H9 (cell line): ENCODE data around the gene CD151. TPM values are rescaled to one million over a fixed set of nuclear protein-coding genes. Genes with fewer than 3 reads are reported as not detected.

Source experiments
- DNase-seq: peaks from one replicate; pipeline ENCODE4 v3.0.0-alpha.2; 2017
- H2AFZ ChIP-seq: one replicate; pipeline ENCODE4 v1.6.1; 2013; ENCODE audit warnings: mild to moderate bottlenecking, low read length, control low read depth, moderate library complexity
- H2AK5ac ChIP-seq: 2 replicates; pipeline ENCODE4 v1.6.1; 2013; ENCODE audit warnings: low read length, control low read depth, mixed read lengths; ENCODE audit not compliant: insufficient read length
- H2BK120ac ChIP-seq: one replicate; pipeline ENCODE4 v1.6.1; 2013; ENCODE audit warnings: low read depth, mild to moderate bottlenecking, low read length, control low read depth, inconsistent platforms; ENCODE audit not compliant: poor library complexity, severe bottlenecking
- H2BK12ac ChIP-seq: 2 replicates; pipeline ENCODE4 v1.6.1; 2013; ENCODE audit warnings: low read length, control low read depth, mixed read lengths, low read depth; ENCODE audit not compliant: insufficient read length
- H2BK15ac ChIP-seq: 2 replicates; pipeline ENCODE4 v1.6.1; 2013; ENCODE audit warnings: low read depth, low read length, control low read depth
- H2BK20ac ChIP-seq: one replicate; pipeline ENCODE4 v1.6.1; 2013; ENCODE audit warnings: low read depth, mild to moderate bottlenecking, low read length, control low read depth, inconsistent platforms; ENCODE audit not compliant: poor library complexity, severe bottlenecking
- H2BK5ac ChIP-seq: 2 replicates; pipeline ENCODE4 v1.6.1; 2013; ENCODE audit warnings: low read length, control low read depth, mixed read lengths; ENCODE audit not compliant: insufficient read length
- H3K14ac ChIP-seq: 2 replicates; pipeline ENCODE4 v1.6.1; 2013; ENCODE audit warnings: low read length, control low read depth; ENCODE audit not compliant: insufficient read depth
- H3K18ac ChIP-seq: 2 replicates; pipeline ENCODE4 v1.6.1; 2013; ENCODE audit warnings: low read depth, mild to moderate bottlenecking, mixed read lengths, low read length, control low read depth; ENCODE audit not compliant: insufficient read length
- H3K23ac ChIP-seq: 2 replicates; pipeline ENCODE4 v1.6.1; 2013; ENCODE audit warnings: low read length, control low read depth, mixed read lengths, low read depth; ENCODE audit not compliant: insufficient read length
- H3K23me2 ChIP-seq: 2 replicates; pipeline ENCODE4 v1.6.1; 2013; ENCODE audit warnings: low read depth, mild to moderate bottlenecking, mixed read lengths, low read length, control low read depth; ENCODE audit not compliant: insufficient read length, poor library complexity, severe bottlenecking
- H3K27ac ChIP-seq: 2 replicates; pipeline ENCODE4 v1.5.1; 2013; ENCODE audit warnings: low read length, control low read depth, mixed read lengths, low read depth; ENCODE audit not compliant: insufficient read length
- H3K27me3 ChIP-seq: 2 replicates; pipeline ENCODE4 v1.6.1; 2013; ENCODE audit warnings: low read length, control low read depth, inconsistent platforms; ENCODE audit not compliant: insufficient read depth
- H3K4ac ChIP-seq: 2 replicates; pipeline ENCODE4 v1.6.1; 2013; ENCODE audit warnings: low read depth, mild to moderate bottlenecking, control low read depth, inconsistent platforms, low read length, moderate library complexity
- H3K4me1 ChIP-seq: 2 replicates; pipeline ENCODE4 v1.6.1; 2013; ENCODE audit warnings: low read length, control low read depth, inconsistent platforms; ENCODE audit not compliant: insufficient read depth
- H3K4me2 ChIP-seq: 2 replicates; pipeline ENCODE4 v1.6.1; 2013; ENCODE audit warnings: low read length, control low read depth, mixed read lengths; ENCODE audit not compliant: insufficient read length, insufficient read depth
- H3K56ac ChIP-seq: 2 replicates; pipeline ENCODE4 v1.6.1; 2013; ENCODE audit warnings: low read depth, mild to moderate bottlenecking, mixed read lengths, low read length, control low read depth; ENCODE audit not compliant: insufficient read length
- H3K79me1 ChIP-seq: 2 replicates; pipeline ENCODE4 v1.6.1; 2013; ENCODE audit warnings: low read depth, mild to moderate bottlenecking, moderate library complexity, low read length, control low read depth, inconsistent platforms; ENCODE audit not compliant: insufficient read depth, poor library complexity, severe bottlenecking
- H3K79me2 ChIP-seq: 2 replicates; pipeline ENCODE4 v1.6.1; 2013; ENCODE audit warnings: low read length, control low read depth, inconsistent platforms; ENCODE audit not compliant: insufficient read depth
- H3K9ac ChIP-seq: 2 replicates; pipeline ENCODE4 v1.6.1; 2013; ENCODE audit warnings: low read length, control low read depth, mixed read lengths; ENCODE audit not compliant: insufficient read length; ENCODE audit errors: extremely low read depth
- H3K9me3 ChIP-seq: one replicate; pipeline ENCODE4 v1.6.1; 2013; ENCODE audit warnings: low read depth, low read length, inconsistent platforms; ENCODE audit not compliant: control insufficient read depth
- H3T11ph ChIP-seq: one replicate; pipeline ENCODE4 v1.6.1; 2013; ENCODE audit warnings: mild to moderate bottlenecking, low read length, control low read depth, inconsistent platforms
- H4K20me1 ChIP-seq: one replicate; pipeline ENCODE4 v1.6.1; 2013; ENCODE audit not compliant: control insufficient read depth, insufficient read length, insufficient read depth
- H4K5ac ChIP-seq: 2 replicates; pipeline ENCODE4 v1.6.1; 2013; ENCODE audit warnings: low read depth, mild to moderate bottlenecking, mixed read lengths, low read length, control low read depth; ENCODE audit not compliant: insufficient read length
- H4K8ac ChIP-seq: replicated peaks from 2 replicates; pipeline ENCODE4 v1.6.1; 2013; ENCODE audit warnings: low read length, control low read depth, mixed read lengths, low read depth; ENCODE audit not compliant: insufficient read length
- H4K91ac ChIP-seq: 2 replicates; pipeline ENCODE4 v1.6.1; 2013; ENCODE audit warnings: low read depth, mild to moderate bottlenecking, moderate library complexity, mixed read lengths, low read length, control low read depth; ENCODE audit not compliant: insufficient read length
- H3K27ac Mint-ChIP-seq, 3 experiments: 2 replicates in 2 of 3; 3 replicates in 1 of 3; pipeline ENCODE4 v1.8.0; 2020 to 2021; ENCODE audit warnings: mixed read lengths in 3 of 3, mild to moderate bottlenecking in 1 of 3, moderate library complexity in 1 of 3
- H3K27me3 Mint-ChIP-seq: 2 replicates; pipeline ENCODE4 v1.8.0; 2021; ENCODE audit warnings: low read depth, mild to moderate bottlenecking, moderate library complexity, mixed read lengths
- H3K36me3 Mint-ChIP-seq, 3 experiments: 2 replicates in 2 of 3; 3 replicates in 1 of 3; pipeline ENCODE4 v1.8.0; 2020 to 2021; ENCODE audit warnings: low read depth in 3 of 3, mixed read lengths in 3 of 3; ENCODE audit not compliant: insufficient read depth in 1 of 3
- H3K4me1 Mint-ChIP-seq, 2 experiments: 2 replicates each; pipeline ENCODE4 v1.8.0; 2020; ENCODE audit warnings: mixed read lengths in 2 of 2
- H3K4me3 Mint-ChIP-seq, 2 experiments: 2 replicates in 1 of 2; 3 replicates in 1 of 2; pipeline ENCODE4 v1.8.0; 2020 to 2021; ENCODE audit warnings: mild to moderate bottlenecking in 2 of 2, mixed read lengths in 2 of 2, moderate library complexity in 1 of 2
- H3K9me3 Mint-ChIP-seq, 2 experiments: 2 replicates in 1 of 2; 3 replicates in 1 of 2; pipeline ENCODE4 v1.8.0; 2020; ENCODE audit warnings: mild to moderate bottlenecking in 2 of 2, mixed read lengths in 2 of 2, moderate library complexity in 1 of 2
- CTCF ChIP-seq: fragments of 200-600 bp; sonication (generic); conservative IDR thresholded peaks from 3 replicates; pipeline ENCODE4 v1.8.0; 2021; ENCODE audit warnings: antibody characterized with exemption, mild to moderate bottlenecking
- WGBS: extraction: QIAGEN DNeasy Blood & Tissue Kit; methylation state at CpG from one replicate; pipeline ENCODE4 v1.1.7; 2013; ENCODE audit warnings: missing lambda C conversion rate, low lambda C conversion rate, mixed read lengths; ENCODE audit not compliant: insufficient read length; ENCODE audit errors: extremely low coverage; 5-methylcytosine and 5-hydroxymethylcytosine counted together
- total RNA-seq: library from RNA; stranded (reverse); gene quantifications from 2 replicates; pipeline ENCODE4 v1.2.1, GENCODE V29; 2021

CD151 gene
- total RNA-seq, 1 experiment from 2014 or later, result 138 TPM

- H3K27ac ChIP-seq, result no peak overlapping the region
- H4K91ac ChIP-seq, result no peak overlapping the region
- H2BK120ac ChIP-seq, result no peak overlapping the region
- H3K23ac ChIP-seq, result no peak overlapping the region
- H4K20me1 ChIP-seq, result no peaks in the 10 kb centered on the region
- H2AFZ ChIP-seq, result no peak overlapping the region
- Mint-ChIP-seq H3K27ac (0 out of 7 replicates have a peak overlapping the region, but pooled peaks of 1 of the 3 experiments have one; percentile 51), H3K4me3 (peak overlapping the region in 1 of 2 experiments; percentile 64; a peak in 3 of 5 replicates), H3K9me3 (no peaks in the 10 kb centered on the region), H3K4me1 (peaks cover 18 to 55% of the 10 kb centered on the region in 2 experiments), H3K36me3 (peaks cover 1 to 17% (median 5%) of the 10 kb centered on the region in 3 experiments; a peak in 4 of 7 replicates), H3K27me3 (peaks cover 18% of the 10 kb centered on the region)
- no peak overlapping the region for H3K56ac ChIP-seq
- H3T11ph ChIP-seq, result no peak overlapping the region
- H3K9me3 ChIP-seq, result no peaks in the 10 kb centered on the region
- TF ChIP-seq CTCF, result no peak
- DNase-seq, result no peak
- no peaks in the 10 kb centered on the region for H3K27me3 ChIP-seq
- H2BK12ac ChIP-seq, result no peak overlapping the region
- no peaks in the 10 kb centered on the region for H3K79me1 ChIP-seq
- H3K4me1 ChIP-seq, result no peaks in the 10 kb centered on the region; the same call in 1 of the 2 replicates
- no peak overlapping the region for H3K18ac ChIP-seq
- no peaks in the 10 kb centered on the region for H3K23me2 ChIP-seq
- H2AK5ac ChIP-seq, result no peak overlapping the region
- no peak overlapping the region for H3K4ac ChIP-seq
- no peak overlapping the region for H3K9ac ChIP-seq
- H3K4me2 ChIP-seq, result no peak overlapping the region
- H2BK20ac ChIP-seq, result no peak overlapping the region
- H3K79me2 ChIP-seq, result no peaks in the 10 kb centered on the region
- H2BK15ac ChIP-seq, result no peak overlapping the region
- no peak overlapping the region for H4K8ac ChIP-seq
- no peak overlapping the region for H2BK5ac ChIP-seq
- no CpG with 5 or more reads among the region's 12 CpGs for WGBS
- no peak overlapping the region for H3K14ac ChIP-seq
- H4K5ac ChIP-seq, result no peak overlapping the region
Measured at GRCh38 chr11:862696-863022, 29.9 kb downstream of the CD151 start.
